ENCODE data around the gene SRSF5. TPM values are rescaled to one million over a fixed set of nuclear protein-coding genes. Genes with fewer than 3 reads are reported as not detected.

The SRSF5 gene
- total and polyA plus RNA-seq, 2 of the 8 experiments (the other 6 are each of a cell fraction or from before 2014, with no cell fraction given) = 101 to 238 TPM

DNA sequence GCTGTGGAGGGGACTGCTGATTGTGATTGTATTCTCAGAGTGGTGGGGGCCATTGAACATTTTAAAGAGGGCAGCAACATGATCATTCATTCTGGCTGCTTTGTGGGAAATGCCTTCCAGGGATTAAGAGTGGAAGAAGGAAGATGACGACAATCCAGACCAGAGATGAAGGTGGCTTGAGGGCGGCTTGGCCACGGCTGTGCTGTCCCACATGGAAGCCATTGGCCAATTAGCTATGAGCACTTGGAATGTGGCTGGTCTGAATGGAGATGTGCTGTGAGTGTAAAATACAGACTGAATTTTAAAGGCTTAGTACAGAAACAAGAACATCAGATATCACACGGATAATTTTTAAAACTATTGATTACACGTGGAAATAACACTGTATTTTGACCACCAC, 49.3 kb downstream of the SRSF5 start:
- H3K4me1 ChIP-seq (replicated peaks in 1 of 4; ENCODE audit: control insufficient read depth in 3 of 4, insufficient read depth in 4 of 4, low read length in 3 of 4) = no peaks in the 10 kb centered on the region
- H3K79me2 ChIP-seq (ENCODE audit: control insufficient read depth in 1 of 2, insufficient read depth in 2 of 2, low read length in 2 of 2) = no peaks in the 10 kb centered on the region
- no peak overlapping the region for H2BK20ac ChIP-seq (ENCODE audit: low read length)
- H4K8ac ChIP-seq (ENCODE audit: extremely low read depth, insufficient read depth, low read length) = no peak overlapping the region
- H3K9me3 ChIP-seq (ENCODE audit: insufficient read depth in 2 of 2, low read depth in 1 of 2, low read length in 1 of 2) = no peaks in the 10 kb centered on the region
- H3K27ac ChIP-seq (ENCODE audit: low read depth, low read length) = no peak overlapping the region
- no peak overlapping the region for H3K9ac ChIP-seq (replicated peaks in 1 of 4; ENCODE audit: extremely low read depth in 1 of 4, low read depth in 3 of 4, low read length in 3 of 4)
- no peak overlapping the region for H2BK120ac ChIP-seq (replicated peaks; ENCODE audit: low read depth, low read length)
- ChIA-PET CTCF (ENCODE audit: partially characterized antibody) (interaction anchor here (0.9 to 11.2 kb wide), 7 partner anchors 11 to 257 kb away, joined by 3 to 132 read pairs (median 21); partner anchors contain the start of gene SMOC1), POLR2A (ENCODE audit: partially characterized antibody) (no interaction called here)
- H3K23ac ChIP-seq (ENCODE audit: insufficient read length) = no peak overlapping the region
- H2BK5ac ChIP-seq (ENCODE audit: low read depth, low read length) = no peak overlapping the region
- H3K4me3 ChIP-seq (ENCODE audit: extremely low read depth in 1 of 4, insufficient read depth in 2 of 4, low read depth in 3 of 4, low read length in 4 of 4) = no peak overlapping the region
- no peak overlapping the region for H2BK12ac ChIP-seq (ENCODE audit: low read depth, low read length)
- H3K23me2 ChIP-seq (ENCODE audit: low read depth, low read length) = no peaks in the 10 kb centered on the region; the same call in 1 of the 2 replicates
- WGBS, 2 experiments (ENCODE audit: extremely low coverage in 1 of 2, insufficient coverage in 1 of 2, insufficient read length in 1 of 2, insufficient replicate concordance in 2 of 2, low coverage in 1 of 2, low lambda C conversion rate in 2 of 2, missing lambda C conversion rate in 1 of 2) = 90% methylated on average over 5 of the region's 5 CpGs; no CpG with 5 or more reads in 1 of the 2 experiments
- H2AFZ ChIP-seq (ENCODE audit: low read length) = no peak overlapping the region
- no peak for DNase-seq (ENCODE audit: low read depth in 1 of 2, low spot score in 2 of 2)
- H2AK5ac ChIP-seq (ENCODE audit: low read depth, low read length) = no peak overlapping the region
- no peak overlapping the region for H3K14ac ChIP-seq (ENCODE audit: insufficient read length)
- no peaks in the 10 kb centered on the region for H3K79me1 ChIP-seq (ENCODE audit: low read depth, low read length)
- no peak overlapping the region for H3K4ac ChIP-seq (replicated peaks; ENCODE audit: insufficient read length, low read depth, low read length)
- H4K20me1 ChIP-seq (replicated peaks in 1 of 2; ENCODE audit: control insufficient read depth in 1 of 2, insufficient read depth in 2 of 2, low read length in 2 of 2) = no peaks in the 10 kb centered on the region
- no peak overlapping the region for H4K5ac ChIP-seq (ENCODE audit: insufficient read length, low read depth, low read length)
- H4K91ac ChIP-seq (replicated peaks; ENCODE audit: insufficient read length, low read length) = no peak overlapping the region
- no peaks in the 10 kb centered on the region for H3K36me3 ChIP-seq (ENCODE audit: control insufficient read depth in 2 of 4, insufficient read depth in 4 of 4, low read length in 3 of 4)
- H3K56ac ChIP-seq (replicated peaks; ENCODE audit: insufficient read length, low read depth, low read length) = no peak overlapping the region
- H2BK15ac ChIP-seq (ENCODE audit: low read length) = no peak overlapping the region
- H3K18ac ChIP-seq (ENCODE audit: extremely low read depth, low read length) = no peak overlapping the region
- H3K4me2 ChIP-seq (ENCODE audit: insufficient read depth in 1 of 2, low read depth in 2 of 2, low read length in 2 of 2) = no peak overlapping the region
- no peaks in the 10 kb centered on the region for H3K27me3 ChIP-seq (replicated peaks in 1 of 4; ENCODE audit: control insufficient read depth in 3 of 4, extremely low read depth in 1 of 4, insufficient read depth in 3 of 4, low read length in 3 of 4)
- FAIRE-seq = no peak
- TF ChIP-seq YY1 (IDR thresholded peaks at IDR 0.05; ENCODE audit: low read depth, low read length) = no peak
- TF ChIP-seq POU5F1 (IDR thresholded peaks at IDR 0.05; ENCODE audit: low read depth, low read length) = no peak
- no peak for TF ChIP-seq PHF8 (conservative IDR thresholded peaks at IDR 0.05; ENCODE audit: low read depth, low read length)
- TF ChIP-seq, protein P1, sequence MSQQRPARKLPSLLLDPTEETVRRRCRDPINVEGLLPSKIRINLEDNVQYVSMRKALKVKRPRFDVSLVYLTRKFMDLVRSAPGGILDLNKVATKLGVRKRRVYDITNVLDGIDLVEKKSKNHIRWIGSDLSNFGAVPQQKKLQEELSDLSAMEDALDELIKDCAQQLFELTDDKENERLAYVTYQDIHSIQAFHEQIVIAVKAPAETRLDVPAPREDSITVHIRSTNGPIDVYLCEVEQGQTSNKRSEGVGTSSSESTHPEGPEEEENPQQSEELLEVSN (IDR thresholded peaks at IDR 0.05) = no peak
- no peak for TF ChIP-seq POLR2AphosphoS5 (IDR thresholded peaks at IDR 0.05; ENCODE audit: low read depth, low read length)
- no peak for TF ChIP-seq MAFK (IDR thresholded peaks at IDR 0.05; ENCODE audit: low read depth, low read length)
- TF ChIP-seq, protein P2, sequence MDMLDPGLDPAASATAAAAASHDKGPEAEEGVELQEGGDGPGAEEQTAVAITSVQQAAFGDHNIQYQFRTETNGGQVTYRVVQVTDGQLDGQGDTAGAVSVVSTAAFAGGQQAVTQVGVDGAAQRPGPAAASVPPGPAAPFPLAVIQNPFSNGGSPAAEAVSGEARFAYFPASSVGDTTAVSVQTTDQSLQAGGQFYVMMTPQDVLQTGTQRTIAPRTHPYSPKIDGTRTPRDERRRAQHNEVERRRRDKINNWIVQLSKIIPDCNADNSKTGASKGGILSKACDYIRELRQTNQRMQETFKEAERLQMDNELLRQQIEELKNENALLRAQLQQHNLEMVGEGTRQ (IDR thresholded peaks at IDR 0.05; ENCODE audit: low read length) = no peak
- TF ChIP-seq ZNF274 (IDR thresholded peaks at IDR 0.05; ENCODE audit: borderline replicate concordance, extremely low read depth, low read length) = no peak
- TF ChIP-seq JUN (IDR thresholded peaks at IDR 0.05; ENCODE audit: low read depth, low read length) = no peak
- no peak for TF ChIP-seq RXRA (IDR thresholded peaks at IDR 0.05; ENCODE audit: insufficient read depth, low read depth, low read length)
- TF ChIP-seq EZH2 (IDR thresholded peaks at IDR 0.05; ENCODE audit: low read depth, low read length, severe bottlenecking) = no peak
- TF ChIP-seq EGR1 (IDR thresholded peaks at IDR 0.05; ENCODE audit: borderline replicate concordance, low read depth, low read length) = no peak

All from H1 (cell line).